GM19455 (cell line): ENCODE results near the gene COL4A1.
"Not testable (repeated sequence)": the region's sequence is repeated elsewhere in the genome, so short reads cannot be mapped to it uniquely, and the experiment has no call there.

Experiments used
- ATAC-seq: cut with Tn5 transposase; IDR thresholded peaks from one replicate; pipeline ENCODE4 v1.9.1; 2021; ENCODE audit not compliant: unreplicated experiment

Gene COL4A1

GRCh38 chr13:110324026-110324749 lies 17.2 kb upstream of the COL4A1 start:
- ATAC-seq, result no peak

- no peak for ATAC-seq
Observed at GRCh38 chr13:110323172-110323891, 16.4 kb upstream of the COL4A1 start.

GRCh38 chr13:110322828-110323171 lies 15.8 kb upstream of the COL4A1 start:
- no peak for ATAC-seq

- no peak for ATAC-seq
Observed at GRCh38 chr13:110322126-110322827, 15.3 kb upstream of the COL4A1 start.

GRCh38 chr13:110321573-110321972 lies 14.6 kb upstream of the COL4A1 start:
- ATAC-seq, result not testable (repeated sequence)

- ATAC-seq, result no peak
Observed at GRCh38 chr13:110320645-110321044, 13.7 kb upstream of the COL4A1 start.

DNA sequence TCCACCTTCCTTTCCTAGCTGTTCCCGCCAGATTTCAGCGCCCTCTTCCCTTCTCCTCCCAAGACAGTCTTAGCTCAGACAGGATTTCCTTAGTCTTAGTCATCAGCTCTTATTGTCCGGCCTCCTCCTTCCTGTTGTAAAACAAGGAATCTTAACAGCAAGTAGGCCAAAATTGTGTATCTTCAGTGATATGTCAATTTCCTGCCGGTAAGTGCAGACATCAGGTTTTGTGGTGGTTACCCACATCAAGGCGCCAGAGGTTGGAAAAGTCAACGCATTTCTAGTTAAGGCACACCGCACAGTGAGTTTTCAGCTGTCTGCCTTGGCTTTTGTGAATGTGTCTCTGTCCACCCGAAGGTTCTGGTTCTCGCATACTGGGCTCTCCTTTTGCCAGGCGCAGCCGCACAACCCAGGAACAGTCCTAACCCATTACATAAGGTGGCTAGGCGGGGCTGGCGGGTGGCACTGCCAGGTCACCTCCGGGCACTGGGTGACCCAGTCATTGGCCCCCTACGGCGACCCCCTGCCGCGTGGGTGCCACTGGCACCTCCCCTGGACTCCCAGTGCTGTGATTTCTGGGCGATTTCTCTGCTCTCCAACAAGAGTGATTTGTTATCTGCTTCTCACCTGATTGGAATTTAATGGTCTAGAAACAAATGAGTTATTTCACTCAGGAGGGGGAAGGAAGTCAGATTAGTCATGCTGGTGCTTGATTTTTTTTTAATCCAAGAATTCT lies 13.0 kb upstream of the COL4A1 start:
- ATAC-seq, result no peak

DNA sequence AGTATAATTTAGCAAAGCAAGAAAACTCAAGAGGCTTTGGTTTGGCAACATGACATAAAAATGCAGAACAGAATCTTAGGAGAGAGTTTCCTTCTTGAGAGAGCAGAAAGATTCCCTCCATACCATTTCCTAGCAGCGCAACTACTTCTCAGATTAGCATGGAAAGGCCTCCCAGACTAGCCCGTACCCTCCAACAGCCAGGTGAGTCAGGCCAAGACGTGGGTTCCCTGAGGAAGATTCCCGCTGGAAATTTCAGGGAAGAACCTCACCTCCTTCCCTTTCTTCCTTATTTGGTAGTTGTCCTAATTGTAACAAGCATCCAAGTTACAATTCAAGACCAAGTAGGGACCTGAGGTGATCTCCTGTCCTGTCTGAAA lies 12.4 kb upstream of the COL4A1 start:
- ATAC-seq, result no peak

- ATAC-seq, result no peak
Observed at GRCh38 chr13:110318920-110319319, 12.0 kb upstream of the COL4A1 start.

GRCh38 chr13:110317496-110318195 lies 10.7 kb upstream of the COL4A1 start:
- no peak for ATAC-seq

DNA sequence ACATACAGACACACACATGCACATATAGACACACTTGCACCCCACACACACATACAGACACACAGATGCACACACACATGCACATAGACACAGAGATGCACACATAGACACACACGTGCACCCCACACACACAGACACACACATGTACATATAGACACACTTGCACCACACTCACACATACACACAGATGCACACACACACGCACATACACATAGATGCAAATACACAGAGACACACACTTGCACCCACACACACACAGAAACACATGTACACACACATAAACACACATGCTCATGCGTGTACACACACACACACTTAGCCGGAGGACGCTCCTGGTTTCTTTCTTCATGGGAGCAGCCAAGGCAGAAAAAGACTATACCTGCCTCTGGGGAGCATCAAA lies 10.1 kb upstream of the COL4A1 start:
- no peak for ATAC-seq

DNA sequence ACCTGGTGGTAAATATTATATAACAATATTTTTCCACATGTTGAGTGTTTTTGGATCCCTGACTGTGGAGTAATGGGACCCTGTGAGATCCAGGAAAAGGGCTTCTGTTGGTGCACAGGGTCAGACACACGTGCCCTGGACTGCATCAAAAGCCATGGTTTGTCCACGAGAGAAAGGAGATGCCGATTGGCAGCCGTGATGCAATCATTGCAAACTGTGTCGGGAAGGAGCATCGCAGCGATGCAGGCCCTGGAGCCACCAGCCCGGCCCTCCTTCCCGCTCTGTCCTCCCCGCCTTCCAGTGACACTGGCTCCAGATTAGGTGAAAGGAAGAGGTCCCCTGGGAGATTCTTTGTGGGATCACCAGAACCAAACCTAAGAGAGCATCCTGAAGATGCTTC lies 9.2 kb upstream of the COL4A1 start:
- no peak for ATAC-seq

DNA sequence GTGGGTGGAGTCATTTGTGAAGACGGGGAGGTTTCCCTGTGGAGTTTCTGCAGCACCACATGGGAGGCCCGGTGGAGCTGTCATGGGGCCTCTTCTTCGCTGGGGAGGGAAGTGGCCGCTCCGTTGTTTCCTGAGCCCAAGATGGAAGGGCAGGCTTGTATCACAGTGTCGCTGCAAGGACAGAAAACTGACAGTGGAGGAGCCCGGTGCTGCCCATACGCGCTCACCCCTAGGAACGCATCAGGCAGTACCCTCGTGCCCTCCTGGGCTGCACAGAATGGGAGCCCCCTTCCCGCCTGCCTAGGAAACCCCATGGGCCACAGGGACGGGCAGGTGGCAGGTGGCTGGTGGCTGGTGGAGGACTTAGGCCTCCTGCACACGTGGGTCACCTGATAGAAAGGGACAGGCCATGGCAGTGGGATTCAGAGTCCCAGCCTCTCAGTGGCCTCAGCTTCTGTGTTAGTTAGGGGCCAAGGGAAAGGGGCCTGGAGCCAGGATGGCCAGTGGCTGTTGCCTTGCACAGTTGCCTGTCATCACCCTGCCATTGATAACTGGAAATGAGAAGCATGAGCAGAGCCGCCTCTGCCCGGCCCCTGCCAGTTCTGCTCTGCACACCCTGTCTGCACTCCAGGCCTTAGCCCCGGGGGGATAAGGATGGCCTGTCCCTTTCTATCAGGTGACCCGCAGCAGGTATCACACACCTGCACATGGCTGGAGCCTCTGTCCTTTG lies 7.7 kb upstream of the COL4A1 start:
- no peak for ATAC-seq

GRCh38 chr13:110313733-110314132 lies 6.8 kb upstream of the COL4A1 start:
- ATAC-seq, result not testable (repeated sequence)

- not testable (repeated sequence) for ATAC-seq
Observed at GRCh38 chr13:110313261-110313660, 6.3 kb upstream of the COL4A1 start.

DNA sequence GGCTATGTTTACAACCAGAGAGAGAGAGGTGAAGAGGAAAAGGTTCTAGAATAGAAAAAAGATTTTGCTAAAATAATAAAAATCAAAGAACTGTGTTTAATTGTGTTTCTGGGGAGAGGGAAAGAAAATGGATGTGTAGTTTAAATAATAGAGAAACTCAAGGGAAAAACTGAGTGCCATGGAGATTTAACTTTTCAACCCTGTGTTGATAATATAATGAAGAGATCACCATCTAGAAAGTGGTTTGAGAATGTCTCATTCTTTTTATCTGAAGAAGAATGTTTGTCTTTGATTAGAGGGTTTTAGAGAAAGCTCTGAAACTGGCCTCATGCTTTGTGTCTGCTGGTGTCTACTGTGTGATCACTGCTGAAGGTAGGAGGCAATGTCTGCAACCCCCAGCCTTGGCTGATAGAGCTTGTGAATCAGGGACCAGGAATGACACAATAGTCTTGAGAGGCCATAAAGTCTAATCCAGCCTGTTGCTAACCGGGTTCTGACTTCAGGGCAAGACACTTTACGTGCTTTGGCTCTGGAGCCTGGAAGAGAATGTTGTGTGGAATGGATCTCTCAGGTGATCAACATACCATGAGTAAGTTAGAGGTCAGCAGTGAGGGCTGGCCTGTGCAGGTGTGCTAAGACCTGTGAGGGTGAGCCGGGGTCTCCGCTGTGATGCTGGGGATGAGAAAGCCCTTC lies 5.5 kb upstream of the COL4A1 start:
- no peak for ATAC-seq

- no peak for ATAC-seq
Observed at GRCh38 chr13:110311443-110312338, 4.7 kb upstream of the COL4A1 start.
